Stimulated activated CD4-positive, alpha-beta T cell treated with anti-CD3 and anti-CD28 coated beads, Interleukin-12 subunit alpha, Interleukin-12 subunit beta, amount 100 ng/mL, for 48 hours (primary cell): Measurements from ENCODE around the gene MUC6.
"Not testable (repeated sequence)": the region's sequence is repeated elsewhere in the genome, so short reads cannot be mapped to it uniquely, and the experiment has no call there.

Source experiments
- DNase-seq, 3 donors: peaks; one replicate each; pipeline ENCODE4 v3.0.0-alpha.2; 2020; ENCODE audit warnings: low read depth in 2 of 3, low spot score in 1 of 3

MUC6 gene

DNA sequence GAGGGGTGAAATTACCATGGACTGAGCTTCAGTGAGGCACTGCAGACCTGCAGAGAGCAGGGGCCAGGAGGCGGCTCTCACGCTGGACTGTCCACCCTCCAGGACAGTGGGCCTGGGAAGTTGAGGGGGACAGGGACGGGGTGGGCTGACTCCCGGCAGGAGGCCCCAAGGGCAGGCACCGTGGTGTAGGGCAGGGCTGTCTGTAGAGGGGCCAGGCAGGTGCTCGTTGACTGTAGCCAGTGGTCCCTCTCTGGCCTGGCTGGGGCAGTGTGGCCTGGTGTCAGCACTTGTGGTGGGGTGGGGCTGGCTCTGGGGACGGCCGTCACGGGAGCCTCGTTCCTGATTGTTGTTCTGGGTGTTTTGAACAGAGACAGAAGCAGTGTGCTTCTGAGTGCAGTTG lies 46.4 kb downstream of the MUC6 start:
- DNase-seq, result no peak

DNA sequence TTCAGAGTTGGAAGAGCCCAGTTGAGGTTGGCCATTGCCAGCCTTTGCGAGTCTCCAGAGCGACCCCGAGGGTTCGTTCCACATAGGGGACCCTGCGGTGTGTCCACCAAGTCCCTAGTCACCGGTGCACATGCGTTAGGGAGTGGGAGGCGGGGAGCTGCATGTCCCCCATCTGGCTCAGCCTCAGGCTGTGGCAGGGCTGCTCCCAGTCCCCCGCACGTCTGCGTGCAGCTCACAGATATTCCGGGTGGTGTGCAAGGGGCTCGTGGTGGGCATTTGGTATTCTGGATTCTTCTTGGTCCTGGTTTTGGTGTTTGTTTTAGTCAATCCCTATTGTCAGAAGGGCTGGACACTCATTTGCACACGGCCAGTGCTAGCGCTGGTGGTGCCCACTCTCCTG lies 48.8 kb downstream of the MUC6 start:
- DNase-seq, result no peak

DNA sequence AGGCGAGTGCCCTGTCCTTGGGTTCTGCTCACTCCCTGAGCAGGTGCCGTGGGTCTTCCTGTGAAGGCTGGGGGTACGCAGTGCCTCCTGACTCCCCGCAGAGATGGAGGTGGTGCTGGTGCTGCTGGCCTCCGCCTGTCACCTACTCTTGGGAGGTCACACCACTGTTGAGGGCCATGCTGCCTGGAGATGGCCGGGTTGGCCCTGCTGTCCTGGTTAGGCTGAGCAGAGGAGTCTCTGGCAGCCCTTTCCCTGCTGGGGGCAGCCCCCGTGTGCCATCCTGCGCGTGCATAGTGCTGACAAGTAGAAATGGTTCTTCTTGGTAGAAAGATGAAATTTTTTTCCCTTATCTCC lies 49.6 kb downstream of the MUC6 start:
- no peak for DNase-seq

DNA sequence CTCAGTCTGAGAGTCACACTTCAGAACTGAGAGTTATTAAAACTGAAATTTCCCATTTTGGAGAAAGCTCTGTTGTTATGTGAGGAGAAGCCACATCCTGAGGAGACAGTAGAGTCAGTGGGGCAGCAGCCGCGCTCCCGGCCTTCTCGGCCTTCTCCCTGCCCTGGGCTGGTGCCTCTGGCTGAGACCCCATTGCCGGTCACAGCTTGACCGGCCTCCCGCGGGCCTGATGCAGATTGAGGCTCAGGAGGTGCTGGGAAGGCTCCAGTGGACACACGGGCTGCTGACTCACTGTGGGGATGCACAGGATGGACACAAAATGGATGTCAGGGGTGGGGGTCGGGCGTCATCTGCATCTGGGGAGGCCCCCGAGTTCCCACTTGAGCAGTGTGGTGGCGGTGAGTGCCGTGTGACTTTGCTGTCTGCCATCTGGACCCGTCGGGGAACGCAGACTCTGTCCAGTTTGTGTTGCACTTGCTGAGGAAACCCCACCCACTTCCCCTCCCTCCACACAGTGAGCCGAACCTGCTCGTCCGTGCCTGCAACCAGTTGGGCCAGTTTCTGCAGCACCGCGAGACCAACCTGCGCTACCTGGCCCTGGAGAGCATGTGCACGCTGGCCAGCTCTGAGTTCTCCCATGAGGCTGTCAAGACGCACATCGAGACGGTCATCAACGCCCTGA lies 50.1 kb downstream of the MUC6 start:
- DNase-seq, result no peak

DNA sequence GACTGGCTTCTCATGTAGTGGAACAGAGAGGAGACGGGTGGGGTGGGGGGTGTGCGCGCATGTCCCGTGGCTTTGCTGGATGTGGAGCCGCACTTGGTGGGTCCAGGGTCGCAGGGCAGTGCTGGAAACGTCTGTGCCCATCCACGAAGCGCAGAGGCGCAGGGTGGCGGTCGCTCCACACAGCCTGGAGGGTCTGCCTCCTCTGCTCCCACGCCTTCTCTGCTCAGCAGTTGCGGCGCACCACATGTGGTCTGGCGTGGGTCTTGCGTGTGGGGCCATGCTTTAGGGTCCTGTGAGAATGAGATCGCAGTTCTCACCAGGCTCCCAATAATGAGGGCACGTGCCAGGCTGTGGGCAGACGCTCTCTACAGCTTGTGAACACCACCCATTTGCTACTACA lies 50.7 kb downstream of the MUC6 start:
- no peak for DNase-seq

DNA sequence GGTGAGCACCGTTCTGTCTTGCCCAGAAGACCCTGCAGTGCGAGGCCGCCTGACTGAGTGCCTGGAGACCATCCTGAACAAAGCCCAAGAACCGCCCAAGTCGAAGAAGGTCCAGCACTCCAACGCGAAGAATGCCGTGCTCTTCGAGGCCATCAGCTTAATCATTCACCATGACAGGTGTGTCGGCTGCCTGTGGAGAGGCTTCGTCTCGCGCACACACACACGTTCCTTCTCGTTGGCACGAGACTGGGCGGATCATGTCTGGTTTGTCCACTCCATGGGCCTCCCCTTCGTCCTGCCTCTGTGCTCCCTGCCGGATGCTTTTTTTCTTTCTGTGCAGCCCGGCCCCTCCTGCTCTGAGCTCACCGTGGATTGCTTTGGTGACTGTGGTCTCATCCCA lies 51.1 kb downstream of the MUC6 start:
- no peak for DNase-seq

DNA sequence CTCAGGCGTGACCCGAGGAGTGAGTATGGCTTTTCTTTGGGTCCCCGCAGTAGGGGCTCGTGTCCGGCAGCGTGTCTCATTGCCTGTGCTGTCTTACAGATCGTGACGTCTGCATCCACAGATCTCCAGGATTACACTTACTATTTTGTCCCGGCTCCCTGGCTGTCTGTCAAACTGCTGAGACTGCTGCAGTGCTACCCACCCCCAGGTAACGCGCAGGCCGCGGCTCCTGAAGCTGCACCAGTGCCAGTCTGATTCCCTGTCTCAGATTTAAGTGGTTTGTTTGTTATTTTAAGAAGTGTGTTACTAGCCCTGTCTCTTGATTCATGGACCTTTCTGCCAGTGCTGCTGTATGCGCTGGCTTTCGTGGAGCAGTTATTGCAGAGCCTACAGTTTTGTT lies 52.0 kb downstream of the MUC6 start:
- no peak for DNase-seq

DNA sequence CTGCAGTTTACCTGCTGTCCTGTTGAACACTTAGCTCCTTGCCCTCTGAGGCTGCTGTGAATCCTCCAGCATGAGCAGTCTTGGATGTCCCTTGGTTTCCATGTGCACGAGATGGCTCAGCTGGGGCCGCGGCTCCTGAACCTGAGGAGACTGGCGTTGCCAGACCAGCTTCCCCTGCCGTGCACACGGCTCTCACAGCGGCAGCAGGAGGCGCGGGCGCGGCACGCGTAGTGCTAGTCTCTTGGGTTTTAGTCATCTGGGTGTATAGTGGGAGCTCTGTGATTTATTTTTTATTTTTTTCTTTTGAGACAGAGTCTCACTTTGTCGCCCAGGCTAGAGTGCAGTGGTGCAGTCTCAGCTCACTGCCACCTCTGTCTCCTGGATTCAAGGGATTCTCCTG lies 54.8 kb downstream of the MUC6 start:
- DNase-seq, result no peak

DNA sequence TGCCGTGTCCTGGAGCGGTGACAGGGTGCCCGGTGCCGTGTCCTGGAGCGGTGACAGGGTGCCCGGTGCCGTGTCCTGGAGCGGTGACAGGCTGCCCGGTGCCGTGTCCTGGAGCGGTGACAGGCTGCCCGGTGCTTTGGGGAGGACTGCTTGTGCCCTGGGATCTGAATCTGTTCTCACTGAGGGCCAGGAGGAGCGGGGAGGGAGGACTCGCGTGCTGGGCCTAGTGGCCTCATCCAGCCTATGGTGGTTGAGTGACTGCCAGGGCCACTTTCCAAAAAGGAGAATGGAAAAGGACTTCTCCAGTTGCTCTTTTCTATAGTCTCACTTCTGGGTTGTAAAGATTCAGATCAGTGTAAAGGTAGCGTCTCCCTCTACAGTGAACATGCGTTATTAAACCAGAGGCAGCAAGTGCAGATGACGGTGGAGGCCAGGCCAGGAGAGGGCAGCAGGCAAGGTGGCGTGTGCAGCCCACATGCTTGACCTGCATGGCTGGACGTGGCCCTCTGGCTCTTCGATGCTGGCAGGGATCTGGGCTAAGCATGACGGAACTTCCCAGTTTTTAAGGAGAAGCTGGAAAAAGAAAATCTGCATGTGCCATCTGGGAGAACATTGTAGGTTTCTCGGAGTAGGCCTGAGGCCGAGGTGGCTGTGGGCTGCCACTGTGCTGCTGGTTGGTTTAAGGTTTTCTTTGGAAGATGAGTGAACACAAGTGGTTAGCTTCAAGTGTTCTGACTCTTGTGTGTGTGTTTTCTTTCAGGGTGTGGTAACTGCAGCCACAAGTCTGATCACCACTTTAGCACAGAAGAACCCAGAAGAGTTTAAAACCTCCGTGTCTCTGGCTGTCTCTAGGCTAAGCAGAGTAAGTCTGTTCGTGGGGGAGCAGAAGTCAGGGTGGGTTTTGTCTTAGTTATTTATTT lies 55.8 kb downstream of the MUC6 start:
- no peak for DNase-seq

DNA sequence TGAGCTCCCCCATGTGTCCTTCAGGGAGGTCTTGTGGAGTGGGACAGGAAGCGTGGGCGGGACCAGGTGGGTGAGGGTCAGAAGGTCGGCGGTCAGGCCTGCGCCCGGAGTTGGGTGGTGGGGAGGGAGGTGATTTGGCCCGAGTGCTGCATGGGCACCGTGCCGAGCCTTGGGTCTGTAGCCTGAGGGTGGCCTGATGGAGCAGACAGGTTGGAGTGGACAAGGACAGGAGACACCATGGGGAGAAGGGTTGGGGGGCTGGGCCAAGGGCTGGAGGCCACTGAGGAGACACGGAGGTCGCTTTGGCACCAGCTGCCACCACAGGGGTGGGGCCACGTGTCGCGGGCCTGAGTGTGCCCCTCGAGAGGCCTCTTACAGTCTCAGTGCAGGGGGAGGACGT lies 57.7 kb downstream of the MUC6 start:
- DNase-seq, result no peak

DNA sequence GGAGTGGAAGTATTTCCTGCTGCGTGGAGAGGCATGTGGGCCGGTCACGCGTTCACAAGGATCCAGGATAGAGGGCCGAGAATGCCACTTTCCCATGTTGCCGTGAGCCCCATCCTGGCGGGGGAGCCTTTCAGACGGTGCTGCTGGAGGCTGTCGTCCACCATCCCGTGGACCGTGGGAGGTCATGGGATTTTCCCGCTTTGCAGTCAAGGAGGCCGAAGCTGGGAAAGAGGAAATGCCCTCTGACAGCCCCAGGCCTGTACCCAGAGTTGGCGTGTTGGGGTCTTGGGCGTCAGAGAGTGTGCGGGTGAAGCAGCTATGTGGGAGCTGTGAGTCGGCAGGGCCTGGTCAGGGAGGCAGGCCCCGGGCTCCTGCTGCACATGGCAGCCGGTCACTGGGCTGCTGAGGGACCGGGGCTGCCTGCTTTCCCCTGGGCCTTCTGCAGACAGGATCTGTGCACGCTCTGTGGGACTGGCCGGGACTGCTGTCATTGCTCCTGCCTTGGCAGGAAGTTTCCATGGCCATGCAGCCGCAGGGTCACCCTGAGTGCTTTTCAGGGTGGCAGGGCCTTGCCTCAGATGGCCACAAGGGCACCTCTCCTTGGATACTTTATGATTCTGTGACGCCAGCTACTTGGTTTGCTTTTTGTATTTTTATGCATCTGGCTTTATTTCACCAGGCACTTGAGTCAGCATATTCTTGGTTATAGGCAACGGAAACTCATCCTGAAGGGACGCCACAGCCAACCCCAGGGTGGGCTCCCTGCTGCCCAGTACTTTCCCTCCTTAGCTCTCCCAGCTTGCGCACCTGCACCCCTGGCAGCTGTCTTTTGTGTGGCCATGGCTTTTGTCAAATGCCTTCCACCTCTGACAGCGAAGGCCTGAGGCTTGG lies 58.4 kb downstream of the MUC6 start:
- no peak for DNase-seq

DNA sequence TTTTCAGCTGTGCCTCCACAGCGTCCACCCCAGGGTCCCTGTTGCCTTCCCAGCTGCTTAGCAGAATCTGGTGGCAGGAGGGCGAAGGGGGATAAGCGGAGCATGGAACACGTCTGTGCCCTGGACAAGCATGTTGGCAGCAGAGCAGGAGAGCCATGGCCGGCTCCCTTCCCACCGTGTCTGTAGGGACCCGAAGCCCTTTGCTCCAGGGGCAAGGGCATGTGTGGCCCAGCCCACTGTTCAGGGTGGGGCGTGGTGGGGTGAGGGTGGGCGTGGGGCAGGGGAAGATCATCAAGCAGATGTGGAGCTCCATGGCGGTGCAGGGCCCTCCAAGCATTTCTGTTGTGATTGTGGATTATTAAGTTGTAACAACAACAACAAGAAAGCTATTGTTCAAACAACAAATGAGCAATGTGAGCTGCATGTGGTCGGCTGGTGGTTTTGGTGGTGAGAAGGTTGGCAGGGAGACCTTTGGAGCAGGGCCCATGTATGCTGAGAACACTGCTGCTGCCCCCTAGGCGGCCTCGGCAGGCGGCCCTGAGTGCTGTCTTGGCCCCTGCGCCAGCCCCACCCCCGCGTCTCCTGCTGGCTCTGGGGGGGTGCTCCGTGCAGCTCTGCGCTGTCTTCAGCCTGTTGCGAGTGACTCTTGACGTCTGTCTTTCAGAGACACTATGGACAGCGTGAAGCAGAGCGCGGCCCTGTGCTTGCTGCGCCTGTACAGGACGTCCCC lies 59.9 kb downstream of the MUC6 start:
- DNase-seq, result no peak

DNA sequence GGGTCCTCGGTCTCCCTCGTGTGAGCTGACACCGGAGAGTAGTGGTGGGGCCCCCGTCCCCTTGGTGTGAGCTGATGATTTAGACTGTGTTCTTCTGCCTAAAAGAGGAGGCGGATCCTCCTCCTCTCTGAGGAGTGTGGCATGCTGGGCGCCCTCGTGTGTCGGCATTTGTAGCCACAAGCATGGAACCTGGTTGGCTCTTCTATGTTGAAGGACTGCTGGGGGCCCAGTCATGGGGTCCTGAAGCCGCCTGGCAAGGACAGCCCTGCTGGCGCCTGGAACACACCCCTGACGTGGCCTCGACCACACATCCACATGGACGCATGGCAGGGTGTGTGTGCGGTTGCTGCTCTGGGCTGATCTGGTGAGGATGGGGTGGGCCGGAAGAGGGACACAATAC lies 60.7 kb downstream of the MUC6 start:
- no peak for DNase-seq

DNA sequence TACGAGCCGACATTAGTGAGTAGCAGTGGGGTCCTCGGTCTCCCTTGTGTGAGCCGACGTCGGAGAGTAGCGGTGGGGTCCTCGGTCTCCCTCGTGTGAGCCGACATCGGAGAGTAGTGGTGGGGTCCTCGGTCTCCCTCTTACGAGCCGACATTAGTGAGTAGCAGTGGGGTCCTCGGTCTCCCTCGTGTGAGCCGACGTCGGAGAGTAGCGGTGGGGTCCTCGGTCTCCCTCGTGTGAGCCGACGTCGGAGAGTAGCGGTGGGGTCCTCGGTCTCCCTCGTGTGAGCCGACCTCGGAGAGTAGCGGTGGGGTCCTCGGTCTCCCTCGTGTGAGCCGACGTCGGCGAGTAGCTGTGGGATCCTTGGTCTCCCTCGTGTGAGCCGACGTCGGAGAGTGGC lies 61.1 kb downstream of the MUC6 start:
- DNase-seq, result not testable (repeated sequence)

DNA sequence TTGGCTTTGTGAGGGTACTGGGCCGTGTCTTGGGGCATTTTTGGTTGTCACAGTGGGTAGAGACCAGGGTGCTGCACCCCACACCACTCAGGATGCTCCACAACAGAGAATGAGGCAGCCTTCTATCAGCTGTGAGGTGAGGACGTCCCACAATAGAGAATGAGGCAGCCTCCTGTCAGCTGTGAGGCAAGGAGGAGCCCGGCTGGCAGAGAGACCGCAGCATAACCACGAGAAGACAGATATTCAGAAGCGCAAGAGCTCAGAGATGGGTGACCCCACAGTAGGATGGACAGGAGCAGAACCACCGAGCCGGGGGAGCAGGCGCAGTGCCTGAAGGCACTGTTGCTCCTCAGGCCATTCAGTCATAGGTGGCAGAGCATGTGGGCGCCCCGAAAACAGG lies 63.3 kb downstream of the MUC6 start:
- no peak for DNase-seq

DNA sequence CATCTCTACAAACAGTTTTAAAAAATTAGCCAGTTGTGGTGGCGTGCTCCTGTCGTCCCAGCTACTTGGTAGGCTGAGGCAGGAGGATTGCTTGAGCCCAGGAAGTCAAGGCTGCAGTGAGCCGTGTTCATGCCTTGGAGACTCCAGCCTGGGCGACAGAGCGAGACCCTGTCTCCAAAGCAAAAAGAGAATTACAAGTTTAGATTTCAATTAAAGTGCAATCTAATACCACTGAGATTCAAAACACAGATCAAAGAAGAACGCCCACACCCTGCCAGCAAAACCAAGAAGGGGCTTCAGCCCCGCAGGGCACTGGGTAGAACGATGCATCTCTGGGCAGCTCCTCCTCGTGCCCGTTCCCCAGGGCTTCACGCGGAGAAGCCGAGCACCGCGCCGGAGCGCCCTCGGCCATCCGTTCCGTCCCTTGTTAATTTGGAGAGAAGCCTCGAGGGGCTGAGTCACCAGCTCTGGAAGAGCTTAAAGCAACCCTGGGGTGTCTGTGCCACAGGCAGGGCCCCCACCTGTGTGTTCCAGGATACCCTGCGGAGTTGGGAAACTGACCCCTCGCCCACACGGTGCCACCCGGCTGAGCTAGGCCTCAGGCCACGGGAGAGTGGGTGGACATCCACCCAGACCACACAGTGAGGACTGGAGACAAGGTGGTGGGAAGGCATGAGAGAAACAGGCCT lies 63.9 kb downstream of the MUC6 start:
- no peak for DNase-seq

DNA sequence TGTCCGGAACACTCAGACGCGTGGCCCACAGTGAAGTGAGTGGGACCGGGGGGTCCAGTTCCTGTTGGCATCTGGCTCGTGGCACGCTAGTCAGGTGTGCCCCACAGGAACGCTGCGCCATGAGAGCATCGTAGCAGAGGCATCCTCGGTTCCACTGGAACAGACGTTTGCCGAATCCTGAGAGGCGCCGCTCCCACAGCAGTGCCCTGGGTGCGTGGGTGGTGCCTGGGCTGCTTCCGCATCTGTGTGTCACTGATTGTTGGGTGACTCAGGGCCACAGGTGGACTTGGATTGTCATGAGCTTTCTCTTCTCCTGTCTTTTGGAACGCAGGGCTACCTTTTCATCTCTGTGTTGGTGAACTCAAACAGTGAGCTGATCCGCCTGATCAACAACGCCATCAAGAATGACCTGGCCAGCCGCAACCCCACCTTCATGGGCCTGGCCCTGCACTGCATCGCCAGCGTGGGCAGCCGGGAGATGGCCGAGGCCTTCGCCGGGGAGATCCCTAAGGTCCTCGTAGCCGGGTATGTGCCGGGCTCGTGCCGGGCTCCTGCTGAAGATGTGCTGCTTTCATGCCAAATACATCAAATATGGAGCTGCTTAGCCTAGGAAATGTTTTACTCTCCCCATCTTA lies 64.7 kb downstream of the MUC6 start:
- DNase-seq, result no peak

DNA sequence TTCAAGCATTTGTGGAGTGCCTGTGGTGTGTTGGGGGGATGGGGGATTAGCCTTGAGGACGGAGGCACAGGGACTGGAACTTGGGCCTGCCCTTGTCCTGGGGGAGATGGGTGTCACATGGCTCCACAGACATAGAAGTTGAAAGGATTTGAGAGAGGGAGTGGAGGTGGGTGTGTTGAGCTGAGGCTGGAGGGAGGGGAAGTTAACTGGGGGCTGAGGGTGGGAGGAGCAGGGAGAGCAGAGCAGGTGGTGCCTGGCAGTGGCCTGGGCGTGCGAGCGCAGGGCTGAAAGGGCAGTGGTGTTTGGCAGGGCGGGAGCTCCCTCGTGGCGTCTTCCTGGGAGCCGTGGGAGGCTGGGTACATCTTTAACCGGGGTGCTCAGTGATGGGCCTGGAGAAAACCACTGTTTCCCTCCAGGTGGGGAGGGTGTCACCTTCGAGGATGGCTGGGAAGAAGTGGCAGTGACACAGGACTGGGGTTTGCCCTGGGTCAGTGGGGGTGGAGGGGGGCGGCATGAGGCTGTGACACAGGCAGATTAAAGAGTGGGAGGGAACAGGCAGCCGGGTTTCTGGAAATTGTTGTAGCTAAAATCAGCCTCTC lies 65.3 kb downstream of the MUC6 start:
- DNase-seq, result no peak

DNA sequence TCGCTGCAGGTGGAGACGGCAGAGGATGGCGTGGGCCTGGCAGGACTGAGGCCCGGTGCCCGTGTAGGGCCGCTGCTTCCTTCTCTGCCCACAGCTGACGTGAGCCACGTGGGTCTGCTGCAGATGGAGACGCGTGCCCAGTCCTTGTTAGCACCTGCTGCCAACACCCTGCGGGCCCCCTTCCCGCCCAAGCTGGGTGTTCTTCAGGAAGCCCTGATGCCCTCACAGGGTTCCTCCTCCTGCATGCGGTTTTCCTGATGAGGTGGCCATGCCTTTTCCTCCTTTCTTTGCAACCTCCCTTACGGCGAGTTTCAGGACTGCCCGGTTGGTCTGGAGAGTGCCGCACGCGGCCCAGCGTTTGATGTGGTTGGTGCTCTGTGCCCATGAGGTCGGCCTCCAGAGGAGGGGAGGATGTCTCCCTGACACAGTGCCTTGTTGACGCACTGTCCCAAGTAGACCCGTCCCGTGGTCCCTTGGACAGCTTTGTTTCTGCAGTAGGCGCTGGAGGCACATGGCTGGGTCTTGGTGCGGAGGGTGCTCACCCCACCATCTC lies 66.1 kb downstream of the MUC6 start:
- DNase-seq, result no peak
